Measurements from ENCODE around the gene TMEM86B. TPM values are rescaled to one million over a fixed set of nuclear protein-coding genes. Genes with fewer than 3 reads are reported as not detected.

Gene TMEM86B
- total RNA-seq, 6 donors from 2014 or later = 2.0 to 10.5 (median 4.8) TPM

- H3K4me3 ChIP-seq = no peak overlapping the region
- 93 to 96% methylated on average over 18 of the region's 18 CpGs for WGBS, 2 donors
- no peaks in the 10 kb centered on the region for H3K27me3 ChIP-seq
- no peak for ATAC-seq (ENCODE audit: low FRiP score in 2 of 2)
- TF ChIP-seq EP300 (IDR thresholded peaks at IDR 0.05) (no peak), POLR2AphosphoS5 (IDR thresholded peaks at IDR 0.05) (no peak), POLR2A (IDR thresholded peaks at IDR 0.05) (no peak)
- TF ChIP-seq, protein P1, sequence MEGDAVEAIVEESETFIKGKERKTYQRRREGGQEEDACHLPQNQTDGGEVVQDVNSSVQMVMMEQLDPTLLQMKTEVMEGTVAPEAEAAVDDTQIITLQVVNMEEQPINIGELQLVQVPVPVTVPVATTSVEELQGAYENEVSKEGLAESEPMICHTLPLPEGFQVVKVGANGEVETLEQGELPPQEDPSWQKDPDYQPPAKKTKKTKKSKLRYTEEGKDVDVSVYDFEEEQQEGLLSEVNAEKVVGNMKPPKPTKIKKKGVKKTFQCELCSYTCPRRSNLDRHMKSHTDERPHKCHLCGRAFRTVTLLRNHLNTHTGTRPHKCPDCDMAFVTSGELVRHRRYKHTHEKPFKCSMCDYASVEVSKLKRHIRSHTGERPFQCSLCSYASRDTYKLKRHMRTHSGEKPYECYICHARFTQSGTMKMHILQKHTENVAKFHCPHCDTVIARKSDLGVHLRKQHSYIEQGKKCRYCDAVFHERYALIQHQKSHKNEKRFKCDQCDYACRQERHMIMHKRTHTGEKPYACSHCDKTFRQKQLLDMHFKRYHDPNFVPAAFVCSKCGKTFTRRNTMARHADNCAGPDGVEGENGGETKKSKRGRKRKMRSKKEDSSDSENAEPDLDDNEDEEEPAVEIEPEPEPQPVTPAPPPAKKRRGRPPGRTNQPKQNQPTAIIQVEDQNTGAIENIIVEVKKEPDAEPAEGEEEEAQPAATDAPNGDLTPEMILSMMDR (IDR thresholded peaks at IDR 0.05) = no peak
- peaks cover 6 to 65% (median 40%) of the 10 kb centered on the region in 4 donors for H3K36me3 ChIP-seq
- no peak overlapping the region for H3K27ac ChIP-seq
- DNase-seq = no peak
- no peaks in the 10 kb centered on the region for H3K4me1 ChIP-seq
- no peaks in the 10 kb centered on the region for H3K9me3 ChIP-seq
Measured at GRCh38 chr19:55272142-55272541, 43.6 kb upstream of the TMEM86B start.

GRCh38 chr19:55270172-55270942 is 41.8 kb upstream of the TMEM86B start:
- ATAC-seq (ENCODE audit: low FRiP score in 2 of 2) (peak in 1 of 2 donors; percentile 66), DNase-seq (no peak)
- H3K36me3 ChIP-seq = peaks cover 6 to 51% (median 34%) of the 10 kb centered on the region in 4 donors
- TF ChIP-seq, protein P1 (IDR thresholded peaks at IDR 0.05) = no peak
- TF ChIP-seq EP300 (IDR thresholded peaks at IDR 0.05) (no peak), POLR2A (IDR thresholded peaks at IDR 0.05) (no peak), POLR2AphosphoS5 (IDR thresholded peaks at IDR 0.05) (no peak)
- no peaks in the 10 kb centered on the region for H3K4me1 ChIP-seq
- H3K9me3 ChIP-seq = no peaks in the 10 kb centered on the region
- H3K4me3 ChIP-seq = no peak overlapping the region
- no peaks in the 10 kb centered on the region for H3K27me3 ChIP-seq
- WGBS, 2 donors = 85 to 92% methylated on average over 25 of the region's 25 CpGs
- no peak overlapping the region for H3K27ac ChIP-seq

- H3K27ac ChIP-seq = no peak overlapping the region
- H3K27me3 ChIP-seq = no peaks in the 10 kb centered on the region
- H3K4me1 ChIP-seq = no peaks in the 10 kb centered on the region
- WGBS, 2 donors = 96 to 97% methylated on average over 8 of the region's 8 CpGs
- H3K36me3 ChIP-seq = peaks cover 3 to 42% (median 29%) of the 10 kb centered on the region in 4 donors
- no peak for ATAC-seq (ENCODE audit: low FRiP score in 2 of 2)
- TF ChIP-seq, protein P1 (IDR thresholded peaks at IDR 0.05) = no peak
- TF ChIP-seq POLR2A (IDR thresholded peaks at IDR 0.05) = no peak
- no peak for TF ChIP-seq POLR2AphosphoS5 (IDR thresholded peaks at IDR 0.05)
- TF ChIP-seq EP300 (IDR thresholded peaks at IDR 0.05) = no peak
- H3K9me3 ChIP-seq = no peaks in the 10 kb centered on the region
- H3K4me3 ChIP-seq = no peak overlapping the region
- DNase-seq = no peak
Measured at GRCh38 chr19:55269299-55269698, 40.7 kb upstream of the TMEM86B start.

- Histone ChIP-seq H3K27ac (no peak overlapping the region), H3K4me1 (no peaks in the 10 kb centered on the region), H3K36me3 (peaks cover 3 to 17% (median 9%) of the 10 kb centered on the region in 4 donors), H3K4me3 (no peak overlapping the region), H3K27me3 (no peaks in the 10 kb centered on the region), H3K9me3 (no peaks in the 10 kb centered on the region)
- ATAC-seq (ENCODE audit: low FRiP score in 2 of 2) = no peak
- 94 to 96% methylated on average over 4 of the region's 4 CpGs for WGBS, 2 donors
- no peak for DNase-seq
- TF ChIP-seq POLR2A (IDR thresholded peaks at IDR 0.05) (no peak), POLR2AphosphoS5 (IDR thresholded peaks at IDR 0.05) (no peak), EP300 (IDR thresholded peaks at IDR 0.05) (no peak)
- TF ChIP-seq, protein P1 (IDR thresholded peaks at IDR 0.05) = no peak
Measured at GRCh38 chr19:55266840-55267239, 38.3 kb upstream of the TMEM86B start.

DNA sequence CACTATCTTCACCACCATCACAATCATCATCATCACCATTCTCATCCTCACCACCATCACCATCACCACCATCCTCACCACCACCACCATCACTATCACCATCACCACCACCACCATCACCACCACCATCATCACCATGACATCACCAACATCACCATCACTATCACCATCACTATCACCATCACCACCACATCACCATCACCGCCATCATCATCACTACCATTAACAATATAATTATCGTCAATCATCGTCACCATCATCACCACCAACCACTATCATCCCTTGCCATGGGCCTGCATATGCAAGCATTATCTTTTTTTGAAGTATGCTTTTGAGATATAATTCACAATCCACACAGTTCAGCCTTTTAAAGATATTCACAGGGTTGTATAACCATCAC is 37.8 kb upstream of the TMEM86B start:
- no peaks in the 10 kb centered on the region for H3K27me3 ChIP-seq
- H3K36me3 ChIP-seq = peaks cover 3 to 15% (median 7%) of the 10 kb centered on the region in 4 donors
- no peak overlapping the region for H3K4me3 ChIP-seq
- no peaks in the 10 kb centered on the region for H3K4me1 ChIP-seq
- ATAC-seq (ENCODE audit: low FRiP score in 2 of 2) (no peak), DNase-seq (no peak)
- 97 to 100% methylated on average over 3 of the region's 3 CpGs for WGBS, 2 donors
- no peaks in the 10 kb centered on the region for H3K9me3 ChIP-seq
- TF ChIP-seq POLR2A (IDR thresholded peaks at IDR 0.05) = no peak
- TF ChIP-seq POLR2AphosphoS5 (IDR thresholded peaks at IDR 0.05) = no peak
- TF ChIP-seq EP300 (IDR thresholded peaks at IDR 0.05) = no peak
- TF ChIP-seq, protein P1 (IDR thresholded peaks at IDR 0.05) = no peak
- H3K27ac ChIP-seq = no peak overlapping the region
